Mesendoderm (in vitro differentiated cells): ENCODE data around the gene CD44.

Experiments used
- DNase-seq: peaks from one replicate; pipeline ENCODE4 v3.0.0; 2013
- H2AK5ac ChIP-seq: 2 replicates; pipeline ENCODE4 v1.6.1; 2013; ENCODE audit warnings: low read length, inconsistent platforms
- H2BK120ac ChIP-seq: 2 replicates; pipeline ENCODE4 v1.6.1; 2013; ENCODE audit warnings: low read depth, mild to moderate bottlenecking, low read length, moderate library complexity, mixed read lengths
- H2BK15ac ChIP-seq: replicated peaks from 2 replicates; pipeline ENCODE4 v1.6.1; 2013; ENCODE audit warnings: low read depth, mild to moderate bottlenecking, moderate library complexity
- H2BK5ac ChIP-seq: 2 replicates; pipeline ENCODE4 v1.6.1; 2013; ENCODE audit warnings: low read length, inconsistent platforms
- H3K18ac ChIP-seq: 2 replicates; pipeline ENCODE4 v1.6.1; 2013; ENCODE audit warnings: mild to moderate bottlenecking, low read length, mixed read lengths
- H3K23ac ChIP-seq: one replicate; pipeline ENCODE4 v1.6.1; 2013; ENCODE audit warnings: low read length
- H3K27ac ChIP-seq: 2 replicates; pipeline ENCODE4 v1.5.1; 2013; ENCODE audit warnings: low read depth, mild to moderate bottlenecking, inconsistent platforms, low read length, moderate library complexity
- H3K27me3 ChIP-seq: 2 replicates; pipeline ENCODE4 v1.6.1; 2013; ENCODE audit warnings: low read length, control low read depth, mild to moderate bottlenecking, inconsistent platforms; ENCODE audit not compliant: insufficient read depth, poor library complexity
- H3K36me3 ChIP-seq: 2 replicates; pipeline ENCODE4 v1.6.1; 2013; ENCODE audit warnings: low read length, inconsistent platforms; ENCODE audit not compliant: control insufficient read depth, insufficient read depth
- H3K4ac ChIP-seq: one replicate; pipeline ENCODE4 v1.6.1; 2013; ENCODE audit warnings: low read depth, mild to moderate bottlenecking, low read length, moderate library complexity
- H3K4me1 ChIP-seq: 2 replicates; pipeline ENCODE4 v1.6.1; 2013; ENCODE audit warnings: low read depth, low read length, inconsistent platforms; ENCODE audit not compliant: control insufficient read depth
- H3K4me2 ChIP-seq: 2 replicates; pipeline ENCODE4 v1.6.1; 2013; ENCODE audit warnings: low read length
- H3K4me3 ChIP-seq: 2 replicates; pipeline ENCODE4 v1.5.1; 2013; ENCODE audit warnings: mild to moderate bottlenecking, low read length
- H3K56ac ChIP-seq: one replicate; pipeline ENCODE4 v1.6.1; 2013; ENCODE audit warnings: low read length
- H3K79me1 ChIP-seq: 2 replicates; pipeline ENCODE4 v1.6.1; 2013; ENCODE audit warnings: low read length, inconsistent platforms
- H3K79me2 ChIP-seq: 2 replicates; pipeline ENCODE4 v1.6.1; 2013; ENCODE audit warnings: mild to moderate bottlenecking, low read length; ENCODE audit not compliant: control insufficient read depth, insufficient read depth
- H3K9ac ChIP-seq: 2 replicates; pipeline ENCODE4 v1.6.1; 2013; ENCODE audit warnings: low read length, inconsistent platforms
- H4K5ac ChIP-seq: one replicate; pipeline ENCODE4 v1.6.1; 2013; ENCODE audit warnings: low read length
- H4K8ac ChIP-seq: one replicate; pipeline ENCODE4 v1.6.1; 2013; ENCODE audit warnings: low read depth, mild to moderate bottlenecking, control low read depth, low read length, moderate library complexity
- WGBS: extraction: QIAGEN DNeasy Blood & Tissue Kit; methylation state at CpG from one replicate; pipeline ENCODE4 v1.1.7; 2013; ENCODE audit warnings: low lambda C conversion rate, missing lambda C conversion rate; ENCODE audit not compliant: insufficient coverage; ENCODE audit errors: extremely low coverage; 5-methylcytosine and 5-hydroxymethylcytosine counted together

The CD44 gene

GRCh38 chr11:35185696-35186095 is 46.7 kb downstream of the CD44 start:
- DNase-seq = no peak
- no peaks in the 10 kb centered on the region for H3K36me3 ChIP-seq
- H3K9ac ChIP-seq = no peak overlapping the region
- WGBS = no CpG with 5 or more reads among the region's 2 CpGs
- no peak overlapping the region for H2BK120ac ChIP-seq
- no peak overlapping the region for H3K18ac ChIP-seq
- H3K23ac ChIP-seq = no peak overlapping the region
- no peak overlapping the region for H3K4me3 ChIP-seq
- no peak overlapping the region for H4K8ac ChIP-seq
- no peak overlapping the region for H2BK15ac ChIP-seq
- no peaks in the 10 kb centered on the region for H3K27me3 ChIP-seq
- no peak overlapping the region for H4K5ac ChIP-seq
- H3K4ac ChIP-seq = no peak overlapping the region
- no peak overlapping the region for H2BK5ac ChIP-seq
- H3K4me1 ChIP-seq = no peaks in the 10 kb centered on the region
- no peak overlapping the region for H2AK5ac ChIP-seq
- no peak overlapping the region for H3K4me2 ChIP-seq
- no peak overlapping the region for H3K27ac ChIP-seq
- no peaks in the 10 kb centered on the region for H3K79me1 ChIP-seq
- H3K56ac ChIP-seq = no peak overlapping the region
- H3K79me2 ChIP-seq = no peaks in the 10 kb centered on the region

GRCh38 chr11:35187996-35188395 is 49.0 kb downstream of the CD44 start:
- Histone ChIP-seq H3K56ac (no peak overlapping the region), H4K5ac (no peak overlapping the region), H2BK15ac (no peak overlapping the region), H3K9ac (no peak overlapping the region), H3K79me1 (no peaks in the 10 kb centered on the region), H3K4me3 (no peak overlapping the region), H3K27ac (no peak overlapping the region), H3K27me3 (no peaks in the 10 kb centered on the region), H2BK5ac (no peak overlapping the region), H2BK120ac (no peak overlapping the region), H2AK5ac (no peak overlapping the region), H3K23ac (no peak overlapping the region), H3K79me2 (no peaks in the 10 kb centered on the region), H3K36me3 (no peaks in the 10 kb centered on the region), H3K4me2 (no peak overlapping the region), H3K18ac (no peak overlapping the region), H3K4me1 (peaks cover 2% of the 10 kb centered on the region), H3K4ac (no peak overlapping the region), H4K8ac (no peak overlapping the region)
- WGBS = no CpG with 5 or more reads among the region's 3 CpGs
- DNase-seq = no peak

- Histone ChIP-seq H3K4me2 (no peak overlapping the region), H2BK5ac (no peak overlapping the region), H3K23ac (peak overlapping the region; percentile 6), H3K36me3 (no peaks in the 10 kb centered on the region), H3K79me1 (no peaks in the 10 kb centered on the region), H3K4me1 (peaks cover 2% of the 10 kb centered on the region), H3K27ac (no peak overlapping the region), H3K4me3 (no peak overlapping the region), H4K5ac (no peak overlapping the region), H3K27me3 (no peaks in the 10 kb centered on the region), H2BK15ac (no peak overlapping the region), H3K79me2 (no peaks in the 10 kb centered on the region), H3K18ac (no peak overlapping the region), H2AK5ac (no peak overlapping the region), H3K56ac (no peak overlapping the region), H3K4ac (no peak overlapping the region), H2BK120ac (no peak overlapping the region), H3K9ac (no peak overlapping the region), H4K8ac (no peak overlapping the region)
- WGBS = no CpG with 5 or more reads among the region's 6 CpGs
- no peak for DNase-seq
These were observed 51.9 kb downstream of the CD44 start for GRCh38 chr11:35190804-35191348.

DNA sequence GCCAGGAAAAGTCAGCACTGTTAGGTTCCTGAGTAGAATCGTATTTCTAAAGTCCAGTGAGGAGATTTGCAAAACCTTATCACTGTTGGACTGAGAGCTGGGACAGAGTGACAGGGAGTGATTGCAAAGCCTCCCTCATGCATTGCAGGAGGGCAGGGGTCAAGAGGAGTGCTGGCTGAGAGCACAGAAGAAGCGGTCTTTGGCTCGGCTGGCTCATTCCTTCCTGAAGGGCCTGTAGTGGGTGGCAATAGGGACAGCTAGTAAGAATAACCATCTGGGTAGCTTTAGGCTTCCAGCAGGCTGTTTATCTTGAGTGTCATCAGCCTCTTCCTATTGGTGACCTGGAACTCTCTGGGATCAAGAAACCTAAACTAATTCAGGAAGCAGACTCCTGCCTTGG is 53.4 kb downstream of the CD44 start:
- H3K23ac ChIP-seq = no peak overlapping the region
- no peak overlapping the region for H3K27ac ChIP-seq
- H4K5ac ChIP-seq = no peak overlapping the region
- H3K4me3 ChIP-seq = no peak overlapping the region
- H3K18ac ChIP-seq = no peak overlapping the region
- H3K27me3 ChIP-seq = no peaks in the 10 kb centered on the region
- H2BK15ac ChIP-seq = no peak overlapping the region
- no peak overlapping the region for H3K9ac ChIP-seq
- no peak for DNase-seq
- no peak overlapping the region for H3K56ac ChIP-seq
- H3K36me3 ChIP-seq = no peaks in the 10 kb centered on the region
- no peak overlapping the region for H3K4me2 ChIP-seq
- peaks cover 2% of the 10 kb centered on the region for H3K4me1 ChIP-seq
- no peak overlapping the region for H2BK5ac ChIP-seq
- no peak overlapping the region for H3K4ac ChIP-seq
- H2AK5ac ChIP-seq = no peak overlapping the region
- H3K79me1 ChIP-seq = no peaks in the 10 kb centered on the region
- H3K79me2 ChIP-seq = no peaks in the 10 kb centered on the region
- no peak overlapping the region for H2BK120ac ChIP-seq
- H4K8ac ChIP-seq = no peak overlapping the region
- WGBS = no CpG with 5 or more reads among the region's 3 CpGs

DNA sequence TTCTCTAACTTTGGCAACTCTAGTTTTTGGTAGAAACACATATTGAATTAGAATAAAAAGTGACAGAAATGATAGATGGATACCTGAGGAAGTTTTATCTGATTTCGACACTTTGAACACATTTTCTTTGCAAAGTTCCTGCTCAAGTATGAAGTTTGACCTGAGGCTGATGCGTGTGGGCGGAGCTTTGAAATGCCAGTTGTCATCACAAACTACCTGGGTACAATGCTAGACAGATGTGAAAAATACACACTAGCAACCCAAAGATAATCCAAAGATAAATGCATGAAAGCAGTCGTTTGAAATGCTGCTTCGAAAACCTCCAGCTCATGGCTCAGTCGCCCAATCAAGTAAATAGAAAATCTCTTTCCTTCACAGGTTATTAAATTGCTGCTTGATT is 54.8 kb downstream of the CD44 start:
- no peak overlapping the region for H3K18ac ChIP-seq
- H4K5ac ChIP-seq = no peak overlapping the region
- H4K8ac ChIP-seq = no peak overlapping the region
- H3K27me3 ChIP-seq = no peaks in the 10 kb centered on the region
- no peak overlapping the region for H3K27ac ChIP-seq
- no peak overlapping the region for H3K56ac ChIP-seq
- no peak overlapping the region for H2BK5ac ChIP-seq
- no peak overlapping the region for H2BK120ac ChIP-seq
- no peaks in the 10 kb centered on the region for H3K79me1 ChIP-seq
- WGBS = no CpG with 5 or more reads among the region's 6 CpGs
- no peak overlapping the region for H3K23ac ChIP-seq
- H3K4me3 ChIP-seq = no peak overlapping the region
- H2AK5ac ChIP-seq = no peak overlapping the region
- peaks cover 2% of the 10 kb centered on the region for H3K4me1 ChIP-seq
- no peaks in the 10 kb centered on the region for H3K36me3 ChIP-seq
- no peak overlapping the region for H3K4ac ChIP-seq
- no peaks in the 10 kb centered on the region for H3K79me2 ChIP-seq
- no peak overlapping the region for H3K9ac ChIP-seq
- no peak for DNase-seq
- H2BK15ac ChIP-seq = no peak overlapping the region
- H3K4me2 ChIP-seq = no peak overlapping the region

- WGBS = no CpG with 5 or more reads among the region's 1 CpG
- Histone ChIP-seq H3K27ac (no peak overlapping the region), H3K4me3 (no peak overlapping the region), H2BK15ac (no peak overlapping the region), H3K36me3 (no peaks in the 10 kb centered on the region), H3K9ac (no peak overlapping the region), H2BK5ac (no peak overlapping the region), H2BK120ac (no peak overlapping the region), H3K4me2 (no peak overlapping the region), H3K18ac (no peak overlapping the region), H4K8ac (no peak overlapping the region), H2AK5ac (no peak overlapping the region), H3K56ac (no peak overlapping the region), H3K79me2 (no peaks in the 10 kb centered on the region), H3K79me1 (no peaks in the 10 kb centered on the region), H4K5ac (no peak overlapping the region), H3K27me3 (no peaks in the 10 kb centered on the region), H3K23ac (no peak overlapping the region), H3K4me1 (no peaks in the 10 kb centered on the region), H3K4ac (no peak overlapping the region)
- no peak for DNase-seq
These were observed 58.3 kb downstream of the CD44 start for GRCh38 chr11:35197292-35197691.
